Hair follicle dermal papilla cell (primary cell): ENCODE results near the gene TBC1D9B. TPM values are rescaled to one million over a fixed set of nuclear protein-coding genes. Genes with fewer than 3 reads are reported as not detected.

Experiments used
- small RNA-seq: library from RNA; depleted of rRNA; stranded (forward); fragments of <200 nt; gene quantifications from one replicate; pipeline ENCODE3, GENCODE V24; 2012
- total RNA-seq: library from RNA; depleted of rRNA; stranded (reverse); fragments of >200 nt; gene quantifications from 2 replicates; pipeline ENCODE4 v1.2.3, GENCODE V29; 2012

TBC1D9B gene
- 70.9 and 91.5 TPM in 2 replicates for total RNA-seq

GRCh38 chr5:179907556-179908324, at the start of gene TBC1D9B:
Gene TBC1D9B (minus strand): TSS chr5:179907897. CDS start chr5:179907821, 76 bp downstream.

GRCh38 chr5:179858586-179859427, 48.9 kb downstream of the TBC1D9B start, which contains the start of gene MRNIP:
Gene MRNIP (minus strand): TSS chr5:179858817. CDS start chr5:179858796, 21 bp downstream.

GRCh38 chr5:179820483-179821297, 87.0 kb downstream of the TBC1D9B start, which contains the start of gene SQSTM1:
Gene SQSTM1 (plus strand): TSS chr5:179820905. CDS start chr5:179820937, 32 bp downstream.

Small RNA genes within 50 kb of the gene (small RNA-seq; reads per million reads assigned to genes)
- gene RF00019: not detected

Other genes starting within 250 kb of the TBC1D9B start
- gene CBY3, start 226.9 kb downstream of the TBC1D9B start, total RNA-seq: not detected in 2 replicates
- gene CANX, start 208.9 kb downstream of the TBC1D9B start, total RNA-seq: 551 and 639 TPM in 2 replicates
- gene MAML1, start 175.1 kb downstream of the TBC1D9B start, total RNA-seq: 12.9 and 16.2 TPM in 2 replicates
- gene LTC4S, start 113.9 kb downstream of the TBC1D9B start, total RNA-seq: 1.6 and 2.2 TPM in 2 replicates
- gene MGAT4B, start 101.0 kb downstream of the TBC1D9B start, total RNA-seq: 82.0 and 88.6 TPM in 2 replicates
- gene SQSTM1, start 87.0 kb downstream of the TBC1D9B start, total RNA-seq: 616 and 684 TPM in 2 replicates
- gene MRNIP, start 49.1 kb downstream of the TBC1D9B start, total RNA-seq: 7.0 and 10.4 TPM in 2 replicates
- gene RNF130, start 163.9 kb upstream of the TBC1D9B start, total RNA-seq: 28.7 and 30.5 TPM in 2 replicates